Measurements from ENCODE around the gene RTTN. TPM values are rescaled to one million over a fixed set of nuclear protein-coding genes. Genes with fewer than 3 reads are reported as not detected.

Gene RTTN
- total and polyA plus RNA-seq, 9 of the 15 experiments (the other 6 are each of a cell fraction or from before 2014, with no cell fraction given): 3.1 to 18.3 (median 10.6) TPM

- TF ChIP-seq, protein P1, sequence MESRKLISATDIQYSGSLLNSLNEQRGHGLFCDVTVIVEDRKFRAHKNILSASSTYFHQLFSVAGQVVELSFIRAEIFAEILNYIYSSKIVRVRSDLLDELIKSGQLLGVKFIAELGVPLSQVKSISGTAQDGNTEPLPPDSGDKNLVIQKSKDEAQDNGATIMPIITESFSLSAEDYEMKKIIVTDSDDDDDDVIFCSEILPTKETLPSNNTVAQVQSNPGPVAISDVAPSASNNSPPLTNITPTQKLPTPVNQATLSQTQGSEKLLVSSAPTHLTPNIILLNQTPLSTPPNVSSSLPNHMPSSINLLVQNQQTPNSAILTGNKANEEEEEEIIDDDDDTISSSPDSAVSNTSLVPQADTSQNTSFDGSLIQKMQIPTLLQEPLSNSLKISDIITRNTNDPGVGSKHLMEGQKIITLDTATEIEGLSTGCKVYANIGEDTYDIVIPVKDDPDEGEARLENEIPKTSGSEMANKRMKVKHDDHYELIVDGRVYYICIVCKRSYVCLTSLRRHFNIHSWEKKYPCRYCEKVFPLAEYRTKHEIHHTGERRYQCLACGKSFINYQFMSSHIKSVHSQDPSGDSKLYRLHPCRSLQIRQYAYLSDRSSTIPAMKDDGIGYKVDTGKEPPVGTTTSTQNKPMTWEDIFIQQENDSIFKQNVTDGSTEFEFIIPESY (CRISPR knock-in tag; IDR thresholded peaks at IDR 0.05): no peak
These were observed 57.2 kb downstream of the RTTN start (continued) for GRCh38 chr18:70148039-70148938.

GRCh38 chr18:70146174-70146573 is 59.3 kb downstream of the RTTN start:
- BruUV-seq (replicated peaks): no TSS peak
- WGBS (ENCODE audit: insufficient coverage, low coverage, missing lambda C conversion rate): 83% methylated on average over 2 of the region's 2 CpGs
- DNase-seq (ENCODE audit: extremely low read depth in 1 of 4, low spot score in 3 of 4) (no peak), ATAC-seq (no peak), FAIRE-seq (no peak)
- H3K79me2 ChIP-seq (ENCODE audit: control insufficient read depth, insufficient read depth, low read length): no peaks in the 10 kb centered on the region
- peaks cover 25% of the 10 kb centered on the region; the same call in 2 of the 3 replicates for H3K36me3 ChIP-seq (ENCODE audit: control insufficient read depth, insufficient read depth, low read length)
- no peaks in the 10 kb centered on the region for H4K20me1 ChIP-seq (replicated peaks; ENCODE audit: control insufficient read depth, insufficient read depth, low read length)
- ChIA-PET POLR2A (no interaction called here), CTCF (ENCODE audit: low intra/inter-chr PET ratio) (no interaction called here)
- no peaks in the 10 kb centered on the region for H3K27me3 ChIP-seq (ENCODE audit: control insufficient read depth in 2 of 2, insufficient read depth in 2 of 2, low read length in 2 of 2)
- H3K9me3 ChIP-seq (replicated peaks; ENCODE audit: control insufficient read depth, insufficient read depth, low read depth, low read length): no peaks in the 10 kb centered on the region
- no peaks in the 10 kb centered on the region for H3K9me1 ChIP-seq (ENCODE audit: control insufficient read depth, insufficient read depth, low read length)
- no peak overlapping the region for H3K4me2 ChIP-seq (ENCODE audit: insufficient read depth, low read length)
- no peak overlapping the region for H3K4me3 ChIP-seq
- no peaks in the 10 kb centered on the region for H3K4me1 ChIP-seq (replicated peaks in 1 of 2; ENCODE audit: control insufficient read depth in 2 of 2, insufficient read depth in 2 of 2, low read length in 2 of 2)
- no peak overlapping the region for H2AFZ ChIP-seq (ENCODE audit: low read depth, low read length)
- in situ Hi-C loops (cut with MboI): no loop called here
- intact Hi-C loops (cut with micrococcal nuclease): no loop called here
- H3K27ac ChIP-seq (ENCODE audit: extremely low read depth, low read depth, low read length): no peak overlapping the region
- H3K9ac ChIP-seq (ENCODE audit: insufficient read depth in 1 of 2, low read depth in 2 of 2, low read length in 2 of 2): no peak overlapping the region
- TF ChIP-seq HMBOX1 (IDR thresholded peaks at IDR 0.05): no peak
- no peak for TF ChIP-seq XRCC4 (IDR thresholded peaks at IDR 0.05; ENCODE audit: extremely low read depth, insufficient read depth, insufficient read length)
- no peak for TF ChIP-seq MCM3 (IDR thresholded peaks at IDR 0.05)
- no peak for TF ChIP-seq HMG20B (CRISPR knock-in tag; IDR thresholded peaks at IDR 0.05)
- no peak for TF ChIP-seq NR1H2 (CRISPR knock-in tag; IDR thresholded peaks at IDR 0.05)
- TF ChIP-seq ZNF133 (CRISPR knock-in tag; IDR thresholded peaks at IDR 0.05): no peak
- TF ChIP-seq ATF6 (CRISPR knock-in tag; IDR thresholded peaks at IDR 0.05): no peak
- TF ChIP-seq MYBL2 (IDR thresholded peaks at IDR 0.05; ENCODE audit: low read depth): no peak
- TF ChIP-seq MYBL2 (CRISPR knock-in tag; IDR thresholded peaks at IDR 0.05; ENCODE audit: borderline replicate concordance): no peak
- TF ChIP-seq, protein P2, sequence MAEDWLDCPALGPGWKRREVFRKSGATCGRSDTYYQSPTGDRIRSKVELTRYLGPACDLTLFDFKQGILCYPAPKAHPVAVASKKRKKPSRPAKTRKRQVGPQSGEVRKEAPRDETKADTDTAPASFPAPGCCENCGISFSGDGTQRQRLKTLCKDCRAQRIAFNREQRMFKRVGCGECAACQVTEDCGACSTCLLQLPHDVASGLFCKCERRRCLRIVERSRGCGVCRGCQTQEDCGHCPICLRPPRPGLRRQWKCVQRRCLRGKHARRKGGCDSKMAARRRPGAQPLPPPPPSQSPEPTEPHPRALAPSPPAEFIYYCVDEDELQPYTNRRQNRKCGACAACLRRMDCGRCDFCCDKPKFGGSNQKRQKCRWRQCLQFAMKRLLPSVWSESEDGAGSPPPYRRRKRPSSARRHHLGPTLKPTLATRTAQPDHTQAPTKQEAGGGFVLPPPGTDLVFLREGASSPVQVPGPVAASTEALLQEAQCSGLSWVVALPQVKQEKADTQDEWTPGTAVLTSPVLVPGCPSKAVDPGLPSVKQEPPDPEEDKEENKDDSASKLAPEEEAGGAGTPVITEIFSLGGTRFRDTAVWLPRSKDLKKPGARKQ (CRISPR knock-in tag; IDR thresholded peaks at IDR 0.05): no peak
- TF ChIP-seq GATAD2B (IDR thresholded peaks at IDR 0.05; ENCODE audit: borderline replicate concordance): no peak
- no peak for TF ChIP-seq ZBTB7A (IDR thresholded peaks at IDR 0.05; ENCODE audit: borderline replicate concordance, control insufficient read depth, low read depth, low read length)
- no peak for TF ChIP-seq TGIF2 (CRISPR knock-in tag; IDR thresholded peaks at IDR 0.05)
